CD4-positive, alpha-beta T cell (primary cell): Measurements from ENCODE around the gene LMAN2. TPM values are rescaled to one million over a fixed set of nuclear protein-coding genes. Genes with fewer than 3 reads are reported as not detected.
A peak's percentile ranks its signal among the peaks of the same experiment; 100 is the strongest.

Experiments
- ATAC-seq: fragments of 200-7000 bp; cut with Tn5 transposase; one replicate; pipeline ENCODE4 v1.10.0; 2022; ENCODE audit warnings: mild to moderate bottlenecking; ENCODE audit not compliant: poor library complexity
- CTCF ChIA-PET: fragments of 350-600 bp; sonication (Branson Sonifier 250); formaldehyde crosslinking; loops from one replicate; lab custom pipeline; 2021; ENCODE audit warnings: antibody characterized with exemption, inconsistent platforms; lab: Charles Lee
- POLR2A ChIA-PET: fragments of 350-600 bp; sonication (Branson Sonifier 250); formaldehyde crosslinking; loops from one replicate; lab custom pipeline; 2021; ENCODE audit warnings: antibody characterized with exemption, inconsistent platforms; lab: Charles Lee
- DNase-seq, 14 experiments: peaks; one replicate each; pipeline ENCODE4 v3.0.0-alpha.2; 2013 to 2020; ENCODE audit warnings: mixed read lengths in 2 of 14
- H3K27ac ChIP-seq, 2 donors: one replicate each; pipeline versions ENCODE4 v1.5.1 to v1.7.0; 2013; ENCODE audit warnings: low read length in 2 of 2, low read depth in 1 of 2, mild to moderate bottlenecking in 1 of 2
- H3K27me3 ChIP-seq, 2 experiments: 1 replicate in 1 of 2; 2 replicates in 1 of 2; pipeline versions ENCODE4 v1.6.1 to v1.7.0; 2013; ENCODE audit warnings: low read length in 2 of 2, control low read depth in 1 of 2, mild to moderate bottlenecking in 1 of 2, moderate library complexity in 1 of 2; ENCODE audit not compliant: insufficient read depth in 2 of 2, control insufficient read depth in 1 of 2
- H3K36me3 ChIP-seq: one replicate; pipeline ENCODE4 v1.6.1; 2013; ENCODE audit warnings: low read length, control low read depth; ENCODE audit not compliant: insufficient read depth
- H3K4me1 ChIP-seq: one replicate; pipeline ENCODE4 v1.6.1; 2013; ENCODE audit warnings: low read length, control low read depth; ENCODE audit not compliant: insufficient read depth
- H3K4me3 ChIP-seq: one replicate; pipeline ENCODE4 v1.5.1; 2013; ENCODE audit warnings: mild to moderate bottlenecking, low read length, moderate library complexity
- H3K9me3 ChIP-seq, 2 experiments: 1 replicate in 1 of 2; 2 replicates in 1 of 2; pipeline versions ENCODE4 v1.6.1 to v1.7.0; 2013; ENCODE audit warnings: low read length in 2 of 2, mild to moderate bottlenecking in 2 of 2, control low read depth in 1 of 2, moderate library complexity in 1 of 2; ENCODE audit not compliant: control insufficient read depth in 1 of 2, insufficient read depth in 1 of 2
- H3K27ac Mint-ChIP-seq: one replicate; pipeline ENCODE4 v1.8.0; 2020; ENCODE audit warnings: mixed read lengths
- H3K27me3 Mint-ChIP-seq: one replicate; pipeline ENCODE4 v1.8.0; 2021; ENCODE audit warnings: mixed read lengths
- H3K36me3 Mint-ChIP-seq: one replicate; pipeline ENCODE4 v1.8.0; 2021; ENCODE audit warnings: low read depth, mixed read lengths
- H3K4me1 Mint-ChIP-seq: one replicate; pipeline ENCODE4 v1.8.0; 2021; ENCODE audit warnings: low read depth, mixed read lengths
- H3K4me3 Mint-ChIP-seq: one replicate; pipeline ENCODE4 v1.8.0; 2020; ENCODE audit warnings: mild to moderate bottlenecking, mixed read lengths
- H3K9me3 Mint-ChIP-seq: one replicate; pipeline ENCODE4 v1.8.0; 2020; ENCODE audit warnings: mixed read lengths
- CTCF ChIP-seq: fragments of 200-600 bp; IDR thresholded peaks from one replicate; pipeline ENCODE4 v1.8.0; 2022; ENCODE audit warnings: antibody characterized with exemption, mild to moderate bottlenecking
- intact Hi-C, 2 experiments: fragments of 100-400 bp; cut with DNase I in 1 of 2; cut with micrococcal nuclease in 1 of 2; formaldehyde crosslinking; loops; one replicate each; pipeline versions ENCODE4 v1.15.1 to v1.9.0; 2023 to 2025; cut with DNase I, micrococcal nuclease
- total RNA-seq, 174 experiments: library from RNA in 2 of 174; stranded (reverse) in 2 of 174; gene quantifications; one replicate each; pipeline ENCODE4 v1.2.3 and lab custom pipeline; 2021 to 2026

Gene LMAN2
- total RNA-seq, 2 experiments from 2014 or later = 54.5 to 55.6 TPM

GRCh38 chr5:177370488-177371119 is 19.1 kb upstream of the LMAN2 start:
- CTCF ChIA-PET = interaction anchor here (1.0 to 6.2 kb wide), 13 partner anchors 8 to 85 kb away, joined by 3 to 60 read pairs (median 4); partner anchors contain the start of genes LMAN2 and RGS14
- no peak for TF ChIP-seq CTCF
- no peaks in the 10 kb centered on the region for H3K27me3 Mint-ChIP-seq
- Histone ChIP-seq H3K4me3 (peak overlapping the region; percentile 48), H3K9me3 (no peaks in the 10 kb centered on the region), H3K27me3 (no peaks in the 10 kb centered on the region), H3K4me1 (peaks cover 82% of the 10 kb centered on the region), H3K27ac (peak overlapping the region; percentile 23 to 27), H3K36me3 (peaks cover 76% of the 10 kb centered on the region)
- intact Hi-C loops = loop anchor here in 1 of 2 experiments (2.0 kb wide), 1 partner anchor 32 kb away; no protein-coding TSS in a partner anchor
- peaks cover 67% of the 10 kb centered on the region for H3K4me1 Mint-ChIP-seq
- POLR2A ChIA-PET = interaction anchor here (0.9 to 6.4 kb wide), 8 partner anchors 11 to 84 kb away, joined by 3 to 51 read pairs (median 11); partner anchors contain the start of genes LMAN2 and RGS14
- DNase-seq = peak in 12 of 14 experiments; percentile 29 to 90 (median 62)
- H3K27ac Mint-ChIP-seq = peak overlapping the region; percentile 33
- peak; percentile 74 for ATAC-seq
- no peaks in the 10 kb centered on the region for H3K9me3 Mint-ChIP-seq
- H3K36me3 Mint-ChIP-seq = peaks cover 68% of the 10 kb centered on the region
- H3K4me3 Mint-ChIP-seq = peak overlapping the region; percentile 42

GRCh38 chr5:177369645-177370440 is 18.4 kb upstream of the LMAN2 start:
- no peak for TF ChIP-seq CTCF
- ChIA-PET POLR2A (interaction anchor here (0.7 to 6.4 kb wide), 11 partner anchors 11 to 833 kb away, joined by 3 to 51 read pairs (median 5); partner anchors contain the start of genes LMAN2, RGS14, RNF44 and SLC34A1), CTCF (interaction anchor here (0.6 to 6.2 kb wide), 22 partner anchors 8 to 117 kb away, joined by 3 to 60 read pairs (median 4); partner anchors contain the start of genes LMAN2, MXD3 and RGS14)
- peak overlapping the region; percentile 76 for H3K27ac Mint-ChIP-seq
- intact Hi-C loops = loop anchor here in 1 of 2 experiments (2.0 kb wide), 1 partner anchor 33 kb away; no protein-coding TSS in a partner anchor
- peaks cover 73% of the 10 kb centered on the region for H3K36me3 Mint-ChIP-seq
- Histone ChIP-seq H3K4me1 (peaks cover 82% of the 10 kb centered on the region), H3K27me3 (no peaks in the 10 kb centered on the region), H3K4me3 (no peak overlapping the region), H3K27ac (peak overlapping the region; percentile 27 to 41), H3K36me3 (peaks cover 81% of the 10 kb centered on the region), H3K9me3 (no peaks in the 10 kb centered on the region)
- H3K4me3 Mint-ChIP-seq = peak overlapping the region; percentile 81
- no peak for ATAC-seq
- no peaks in the 10 kb centered on the region for H3K9me3 Mint-ChIP-seq
- H3K27me3 Mint-ChIP-seq = no peaks in the 10 kb centered on the region
- no peak for DNase-seq
- peaks cover 61% of the 10 kb centered on the region for H3K4me1 Mint-ChIP-seq
